GM12801 (cell line): ENCODE results near the gene ERICH4.

Source experiments
- CTCF ChIP-seq: IDR thresholded peaks from one replicate; pipeline ENCODE4 v1.5.1; 2011; ENCODE audit warnings: control low read depth; ENCODE audit not compliant: insufficient read length; ENCODE audit errors: extremely low read depth

Gene ERICH4

GRCh38 chr19:41399525-41399924 is 43.4 kb upstream of the ERICH4 start:
- no peak for TF ChIP-seq CTCF

GRCh38 chr19:41401483-41401882 is 41.5 kb upstream of the ERICH4 start:
- no peak for TF ChIP-seq CTCF

- no peak for TF ChIP-seq CTCF
These were observed 40.9 kb upstream of the ERICH4 start for GRCh38 chr19:41402010-41402409.

GRCh38 chr19:41403181-41403970 is 39.6 kb upstream of the ERICH4 start:
- TF ChIP-seq CTCF: no peak

- no peak for TF ChIP-seq CTCF
These were observed 37.2 kb upstream of the ERICH4 start for GRCh38 chr19:41405776-41406175.

- TF ChIP-seq CTCF: no peak
These were observed 35.7 kb upstream of the ERICH4 start for GRCh38 chr19:41407271-41407670.

GRCh38 chr19:41408256-41408655 is 34.7 kb upstream of the ERICH4 start:
- TF ChIP-seq CTCF: no peak
